HL-60 (cell line): ENCODE results near the gene MED31.

Experiments used
- GABPA ChIP-seq: IDR thresholded peaks from 2 replicates; pipeline ENCODE4 v1.6.1; 2012; ENCODE audit warnings: low read depth
- POLR2AphosphoS5 ChIP-seq: IDR thresholded peaks from 2 replicates; pipeline ENCODE4 v1.6.1; 2012; ENCODE audit warnings: low read depth
- TF ChIP-seq, protein P1 (sequence below): IDR thresholded peaks from one replicate; pipeline ENCODE4 v1.5.1; 2011; ENCODE audit warnings: low read length, control low read depth, inconsistent platforms; ENCODE audit not compliant: insufficient read depth

DNA sequence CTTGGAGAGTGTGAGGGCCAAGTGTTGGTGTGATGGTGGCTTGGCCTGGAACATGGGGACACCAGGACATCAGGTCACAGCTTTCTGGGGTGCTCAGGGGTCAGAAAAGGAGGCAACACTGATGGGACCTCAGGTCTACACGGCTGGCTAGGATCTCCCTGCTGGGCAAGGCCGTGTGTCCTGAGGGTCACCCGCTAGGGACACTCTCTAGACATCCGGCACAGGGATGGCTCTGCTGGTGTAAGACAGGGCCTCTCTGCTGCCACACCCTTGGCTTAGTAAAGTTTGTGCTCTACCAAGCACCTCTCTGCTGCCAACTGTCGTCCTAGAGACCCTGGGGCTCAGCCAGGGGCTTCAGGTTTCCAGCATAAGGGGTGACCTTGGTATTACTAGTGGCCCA lies 45.5 kb upstream of the MED31 start:
- TF ChIP-seq, protein P1, sequence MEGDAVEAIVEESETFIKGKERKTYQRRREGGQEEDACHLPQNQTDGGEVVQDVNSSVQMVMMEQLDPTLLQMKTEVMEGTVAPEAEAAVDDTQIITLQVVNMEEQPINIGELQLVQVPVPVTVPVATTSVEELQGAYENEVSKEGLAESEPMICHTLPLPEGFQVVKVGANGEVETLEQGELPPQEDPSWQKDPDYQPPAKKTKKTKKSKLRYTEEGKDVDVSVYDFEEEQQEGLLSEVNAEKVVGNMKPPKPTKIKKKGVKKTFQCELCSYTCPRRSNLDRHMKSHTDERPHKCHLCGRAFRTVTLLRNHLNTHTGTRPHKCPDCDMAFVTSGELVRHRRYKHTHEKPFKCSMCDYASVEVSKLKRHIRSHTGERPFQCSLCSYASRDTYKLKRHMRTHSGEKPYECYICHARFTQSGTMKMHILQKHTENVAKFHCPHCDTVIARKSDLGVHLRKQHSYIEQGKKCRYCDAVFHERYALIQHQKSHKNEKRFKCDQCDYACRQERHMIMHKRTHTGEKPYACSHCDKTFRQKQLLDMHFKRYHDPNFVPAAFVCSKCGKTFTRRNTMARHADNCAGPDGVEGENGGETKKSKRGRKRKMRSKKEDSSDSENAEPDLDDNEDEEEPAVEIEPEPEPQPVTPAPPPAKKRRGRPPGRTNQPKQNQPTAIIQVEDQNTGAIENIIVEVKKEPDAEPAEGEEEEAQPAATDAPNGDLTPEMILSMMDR = no peak
- TF ChIP-seq POLR2AphosphoS5 = no peak
- TF ChIP-seq GABPA = no peak
